BLaER1 (cell line): ENCODE data around the gene PPP1R14C.

Experiments used
- H3K27ac ChIP-seq: shearing (Covaris generic); formaldehyde crosslinking; 2 replicates; pipeline ENCODE4 v1.8.1; 2022
- H3K27me3 ChIP-seq: shearing (Covaris generic); formaldehyde crosslinking; 2 replicates; pipeline ENCODE4 v1.8.1; 2022
- H3K36me3 ChIP-seq: shearing (Covaris generic); formaldehyde crosslinking; 2 replicates; pipeline ENCODE4 v1.8.1; 2022
- H3K4me1 ChIP-seq: shearing (Covaris generic); formaldehyde crosslinking; 2 replicates; pipeline ENCODE4 v1.8.1; 2022
- H3K4me2 ChIP-seq: shearing (Covaris generic); formaldehyde crosslinking; 2 replicates; pipeline ENCODE4 v1.8.1; 2022
- H3K4me3 ChIP-seq: shearing (Covaris generic); formaldehyde crosslinking; 2 replicates; pipeline ENCODE4 v1.8.1; 2022
- H3K9ac ChIP-seq: shearing (Covaris generic); formaldehyde crosslinking; 2 replicates; pipeline ENCODE4 v1.8.1; 2022
- H3K9me3 ChIP-seq: shearing (Covaris generic); formaldehyde crosslinking; 2 replicates; pipeline ENCODE4 v1.8.1; 2022
- H4K20me1 ChIP-seq: shearing (Covaris generic); formaldehyde crosslinking; 2 replicates; pipeline ENCODE4 v1.8.1; 2022
- Cebpa-rat ChIP-seq: shearing (Covaris generic); IDR thresholded peaks from 2 replicates; pipeline ENCODE4 v1.8.1; 2022

The PPP1R14C gene

DNA sequence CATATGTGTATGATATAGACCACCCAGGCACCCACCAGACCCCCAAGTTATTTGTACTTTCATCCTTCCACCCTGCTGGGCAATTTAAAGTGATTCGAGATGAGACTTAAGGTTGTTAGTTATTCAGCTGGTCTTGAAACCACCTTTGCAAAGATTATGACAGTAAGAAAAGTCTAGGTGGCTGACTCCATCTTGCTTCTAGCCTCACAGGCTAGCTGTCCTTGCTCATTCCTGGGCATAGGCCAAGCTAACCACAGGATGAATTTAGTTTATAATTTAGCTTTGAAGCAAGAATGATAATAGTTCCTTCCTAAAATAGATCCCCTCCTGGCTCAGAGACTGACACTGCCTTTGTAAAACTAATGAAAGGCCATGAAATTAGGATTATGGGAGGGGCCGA is 154.0 kb downstream of the PPP1R14C start:
- Histone ChIP-seq H3K36me3 (0 out of 2 replicates have a peak, but pooled peaks cover 4% of the 10 kb centered on the region), H3K9me3 (peaks cover 40% of the 10 kb centered on the region), H3K9ac (no peak overlapping the region), H4K20me1 (no peaks in the 10 kb centered on the region), H3K4me2 (no peak overlapping the region), H3K27ac (no peak overlapping the region), H3K27me3 (no peaks in the 10 kb centered on the region), H3K4me3 (no peak overlapping the region), H3K4me1 (peaks cover 8% of the 10 kb centered on the region; the same call in 1 of the 2 replicates)
- TF ChIP-seq Cebpa-rat, result no peak

DNA sequence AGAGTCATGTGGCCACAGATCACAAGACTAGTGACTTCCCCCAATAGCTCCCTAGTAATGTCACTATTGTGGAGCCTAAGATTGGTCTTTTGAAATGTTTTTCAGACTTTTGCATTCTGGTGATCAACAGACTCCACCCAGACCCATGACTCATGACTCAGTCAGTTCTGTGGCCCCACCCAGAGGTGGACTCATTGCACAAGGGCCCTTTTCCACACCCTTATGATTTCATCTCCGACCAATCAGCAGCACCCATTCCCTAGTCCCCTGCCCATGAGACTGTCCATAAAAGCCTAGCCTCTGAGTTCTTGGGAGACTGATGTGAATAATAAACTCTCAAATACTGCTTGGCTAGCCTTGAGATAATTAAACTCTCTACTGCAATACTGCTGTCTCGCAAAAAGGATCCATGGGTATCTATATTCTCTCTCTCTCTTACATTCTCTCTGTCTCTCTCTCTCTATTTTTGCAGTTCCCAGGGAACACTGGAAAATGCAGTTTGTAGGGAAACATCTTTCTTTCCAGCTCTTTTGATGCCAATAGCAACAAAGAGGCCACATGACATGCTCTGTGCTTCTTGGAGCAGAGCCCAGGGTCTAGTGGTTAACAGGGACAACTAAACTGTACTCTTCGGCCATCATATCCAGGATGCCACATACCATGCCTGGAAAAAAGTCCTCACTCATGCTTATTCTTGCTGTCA is 154.6 kb downstream of the PPP1R14C start:
- no peaks in the 10 kb centered on the region for H3K27me3 ChIP-seq
- peaks cover 8% of the 10 kb centered on the region; the same call in 1 of the 2 replicates for H3K4me1 ChIP-seq
- 0 out of 2 replicates have a peak, but pooled peaks cover 4% of the 10 kb centered on the region for H3K36me3 ChIP-seq
- no peak overlapping the region for H3K9ac ChIP-seq
- peaks cover 40% of the 10 kb centered on the region for H3K9me3 ChIP-seq
- H3K4me2 ChIP-seq, result no peak overlapping the region
- TF ChIP-seq Cebpa-rat, result no peak
- no peak overlapping the region for H3K27ac ChIP-seq
- no peaks in the 10 kb centered on the region for H4K20me1 ChIP-seq
- H3K4me3 ChIP-seq, result no peak overlapping the region

DNA sequence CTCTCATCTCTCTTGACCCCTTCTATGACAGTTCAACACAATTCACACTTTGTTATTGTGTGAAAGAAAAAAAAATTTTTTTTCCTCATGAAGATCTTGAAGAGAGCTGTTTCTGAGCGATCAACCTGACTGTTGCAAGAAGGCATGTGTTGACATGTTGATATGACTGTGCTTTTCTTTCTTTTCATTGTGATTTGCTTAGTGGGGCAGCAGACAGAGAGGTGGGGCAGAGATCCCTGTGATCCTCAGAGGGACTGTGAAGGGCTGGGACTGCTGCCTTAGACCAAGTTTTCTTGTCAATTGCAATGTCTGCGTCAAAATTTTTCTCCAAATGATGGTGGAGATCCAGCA is 155.2 kb downstream of the PPP1R14C start:
- no peak for TF ChIP-seq Cebpa-rat
- H3K27me3 ChIP-seq, result no peaks in the 10 kb centered on the region
- H3K4me1 ChIP-seq, result peaks cover 8% of the 10 kb centered on the region; the same call in 1 of the 2 replicates
- 0 out of 2 replicates have a peak, but pooled peaks cover 4% of the 10 kb centered on the region for H3K36me3 ChIP-seq
- no peaks in the 10 kb centered on the region for H4K20me1 ChIP-seq
- H3K4me2 ChIP-seq, result no peak overlapping the region
- H3K27ac ChIP-seq, result no peak overlapping the region
- H3K9me3 ChIP-seq, result peaks cover 40% of the 10 kb centered on the region
- no peak overlapping the region for H3K9ac ChIP-seq
- no peak overlapping the region for H3K4me3 ChIP-seq

DNA sequence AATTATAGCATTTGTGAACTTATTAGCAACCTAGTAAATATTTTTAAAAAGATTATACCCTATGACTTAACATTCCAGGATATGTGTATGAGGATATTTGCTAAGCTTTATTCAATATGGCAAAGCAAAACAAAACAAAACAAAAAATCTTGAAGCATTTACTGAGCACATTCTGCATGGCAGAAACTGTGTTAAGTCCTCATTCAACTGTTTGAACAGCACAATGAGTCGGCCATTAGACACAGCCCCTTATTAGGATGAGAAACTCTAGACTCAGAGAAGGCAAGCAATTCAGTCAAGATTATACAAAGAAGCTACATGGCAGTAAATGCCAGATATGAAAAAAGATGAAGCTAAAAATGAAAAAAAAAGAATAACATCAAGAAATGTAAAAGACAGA is 155.8 kb downstream of the PPP1R14C start:
- no peaks in the 10 kb centered on the region for H4K20me1 ChIP-seq
- H3K4me1 ChIP-seq, result peaks cover 3% of the 10 kb centered on the region; the same call in 1 of the 2 replicates
- H3K27me3 ChIP-seq, result no peaks in the 10 kb centered on the region
- H3K9me3 ChIP-seq, result peaks cover 40% of the 10 kb centered on the region
- 0 out of 2 replicates have a peak, but pooled peaks cover 4% of the 10 kb centered on the region for H3K36me3 ChIP-seq
- no peak overlapping the region for H3K4me2 ChIP-seq
- no peak overlapping the region for H3K27ac ChIP-seq
- H3K9ac ChIP-seq, result no peak overlapping the region
- no peak for TF ChIP-seq Cebpa-rat
- H3K4me3 ChIP-seq, result no peak overlapping the region
